ENCODE data around the gene GPI.
"Not testable (repeated sequence)": the region's sequence is repeated elsewhere in the genome, so short reads cannot be mapped to it uniquely, and the experiment has no call there.

GPI gene

GRCh38 chr19:34400844-34401243, 35.8 kb downstream of the GPI start:
- H3K36me3 Mint-ChIP-seq, H3K27me3 Mint-ChIP-seq, H3K4me3 Mint-ChIP-seq, H3K27ac Mint-ChIP-seq, H3K9me3 Mint-ChIP-seq: not testable (repeated sequence)
- H3K4me1 Mint-ChIP-seq: peaks cover 13% of the 10 kb centered on the region

GRCh38 chr19:34402074-34402600, 37.1 kb downstream of the GPI start:
- Mint-ChIP-seq H3K36me3 (peaks cover 8% of the 10 kb centered on the region), H3K4me1 (peaks cover 18% of the 10 kb centered on the region), H3K27ac (no peak overlapping the region), H3K27me3 (no peaks in the 10 kb centered on the region), H3K4me3 (no peak overlapping the region), H3K9me3 (no peaks in the 10 kb centered on the region)

GRCh38 chr19:34403784-34404108, 38.8 kb downstream of the GPI start:
- Mint-ChIP-seq H3K27ac (peak overlapping the region; percentile 59), H3K4me1 (peaks cover 29% of the 10 kb centered on the region), H3K4me3 (peak overlapping the region; percentile 89), H3K9me3 (no peaks in the 10 kb centered on the region), H3K27me3 (no peaks in the 10 kb centered on the region), H3K36me3 (peaks cover 8% of the 10 kb centered on the region)

- H3K27me3 Mint-ChIP-seq: no peaks in the 10 kb centered on the region
- peak within 1 kb of the TSS; percentile 89 for H3K4me3 Mint-ChIP-seq
- peaks cover 8% of the 10 kb centered on the region for H3K36me3 Mint-ChIP-seq
- peaks cover 35% of the 10 kb centered on the region for H3K4me1 Mint-ChIP-seq
- peak within 1 kb of the TSS; percentile 82 for H3K27ac Mint-ChIP-seq
- H3K9me3 Mint-ChIP-seq: no peaks in the 10 kb centered on the region
Measured at GRCh38 chr19:34404109-34404909, 39.3 kb downstream of the GPI start, which contains the start of gene PDCD2L. Gene PDCD2L, plus strand, starts transcription at chr19:34404399. Its CDS starts 32 bp downstream, at chr19:34404431.

GRCh38 chr19:34405892-34406660, 41.1 kb downstream of the GPI start:
- no peaks in the 10 kb centered on the region for H3K27me3 Mint-ChIP-seq
- H3K36me3 Mint-ChIP-seq: peaks cover 6% of the 10 kb centered on the region
- no peak overlapping the region for H3K27ac Mint-ChIP-seq
- peaks cover 41% of the 10 kb centered on the region for H3K4me1 Mint-ChIP-seq
- peak overlapping the region; percentile 89 for H3K4me3 Mint-ChIP-seq
- H3K9me3 Mint-ChIP-seq: no peaks in the 10 kb centered on the region

- H3K4me1 Mint-ChIP-seq: peaks cover 41% of the 10 kb centered on the region
- H3K27ac Mint-ChIP-seq: no peak overlapping the region
- no peaks in the 10 kb centered on the region for H3K27me3 Mint-ChIP-seq
- peaks cover 6% of the 10 kb centered on the region for H3K36me3 Mint-ChIP-seq
- no peaks in the 10 kb centered on the region for H3K9me3 Mint-ChIP-seq
- no peak overlapping the region for H3K4me3 Mint-ChIP-seq
Measured at GRCh38 chr19:34408411-34408810, 43.4 kb downstream of the GPI start.

- Mint-ChIP-seq H3K36me3 (peaks cover 6% of the 10 kb centered on the region), H3K27me3 (no peaks in the 10 kb centered on the region), H3K4me3 (no peak overlapping the region), H3K27ac (no peak overlapping the region), H3K9me3 (no peaks in the 10 kb centered on the region), H3K4me1 (peaks cover 34% of the 10 kb centered on the region)
Measured at GRCh38 chr19:34409189-34410164, 44.5 kb downstream of the GPI start.

- H3K4me1 Mint-ChIP-seq: peaks cover 27% of the 10 kb centered on the region
- no peaks in the 10 kb centered on the region for H3K9me3 Mint-ChIP-seq
- no peaks in the 10 kb centered on the region for H3K27me3 Mint-ChIP-seq
- no peak overlapping the region for H3K4me3 Mint-ChIP-seq
- H3K36me3 Mint-ChIP-seq: peaks cover 5% of the 10 kb centered on the region
- H3K27ac Mint-ChIP-seq: no peak overlapping the region
Measured at GRCh38 chr19:34411216-34411615, 46.2 kb downstream of the GPI start.

GRCh38 chr19:34416021-34416545, 51.1 kb downstream of the GPI start:
- Mint-ChIP-seq H3K36me3 (peaks cover 6% of the 10 kb centered on the region), H3K9me3 (no peaks in the 10 kb centered on the region), H3K27me3 (no peaks in the 10 kb centered on the region), H3K4me3 (no peak overlapping the region), H3K4me1 (peaks cover 9% of the 10 kb centered on the region), H3K27ac (no peak overlapping the region)

- Mint-ChIP-seq H3K36me3 (peaks cover 6% of the 10 kb centered on the region), H3K4me1 (peaks cover 9% of the 10 kb centered on the region), H3K27me3 (no peaks in the 10 kb centered on the region), H3K4me3 (no peak overlapping the region), H3K27ac (no peak overlapping the region), H3K9me3 (no peaks in the 10 kb centered on the region)
Measured at GRCh38 chr19:34418300-34418699, 53.3 kb downstream of the GPI start.

- Mint-ChIP-seq H3K4me3 (no peak overlapping the region), H3K4me1 (peaks cover 21% of the 10 kb centered on the region), H3K27ac (peak overlapping the region; percentile 73), H3K9me3 (no peaks in the 10 kb centered on the region), H3K36me3 (peaks cover 13% of the 10 kb centered on the region), H3K27me3 (no peaks in the 10 kb centered on the region)
Measured at GRCh38 chr19:34426096-34426661, 61.2 kb downstream of the GPI start.

GRCh38 chr19:34428549-34429285, 63.7 kb downstream of the GPI start:
- Mint-ChIP-seq H3K4me3 (peak overlapping the region; percentile 95), H3K9me3 (no peaks in the 10 kb centered on the region), H3K27me3 (no peaks in the 10 kb centered on the region), H3K27ac (peak overlapping the region; percentile 96), H3K4me1 (peaks cover 44% of the 10 kb centered on the region), H3K36me3 (peaks cover 18% of the 10 kb centered on the region)

- H3K4me1 Mint-ChIP-seq: peaks cover 44% of the 10 kb centered on the region
- peaks cover 13% of the 10 kb centered on the region for H3K36me3 Mint-ChIP-seq
- H3K27me3 Mint-ChIP-seq: no peaks in the 10 kb centered on the region
- H3K27ac Mint-ChIP-seq: no peak overlapping the region
- peak overlapping the region; percentile 95 for H3K4me3 Mint-ChIP-seq
- no peaks in the 10 kb centered on the region for H3K9me3 Mint-ChIP-seq
Measured at GRCh38 chr19:34429553-34429952, 64.6 kb downstream of the GPI start.

Data from activated naive CD4-positive, alpha-beta T cell treated with anti-CD3 and anti-CD28 coated beads, Interleukin-2, amount 50 U/mL, for 24 hours (primary cell).